ENCODE measurements around the gene SYNDIG1L. TPM values are rescaled to one million over a fixed set of nuclear protein-coding genes. Genes with fewer than 3 reads are reported as not detected.

SYNDIG1L gene
- total and polyA plus RNA-seq, 2 of the 8 experiments (the other 6 are each of a cell fraction or from before 2014, with no cell fraction given) = 3.0 to 3.2 TPM

DNA sequence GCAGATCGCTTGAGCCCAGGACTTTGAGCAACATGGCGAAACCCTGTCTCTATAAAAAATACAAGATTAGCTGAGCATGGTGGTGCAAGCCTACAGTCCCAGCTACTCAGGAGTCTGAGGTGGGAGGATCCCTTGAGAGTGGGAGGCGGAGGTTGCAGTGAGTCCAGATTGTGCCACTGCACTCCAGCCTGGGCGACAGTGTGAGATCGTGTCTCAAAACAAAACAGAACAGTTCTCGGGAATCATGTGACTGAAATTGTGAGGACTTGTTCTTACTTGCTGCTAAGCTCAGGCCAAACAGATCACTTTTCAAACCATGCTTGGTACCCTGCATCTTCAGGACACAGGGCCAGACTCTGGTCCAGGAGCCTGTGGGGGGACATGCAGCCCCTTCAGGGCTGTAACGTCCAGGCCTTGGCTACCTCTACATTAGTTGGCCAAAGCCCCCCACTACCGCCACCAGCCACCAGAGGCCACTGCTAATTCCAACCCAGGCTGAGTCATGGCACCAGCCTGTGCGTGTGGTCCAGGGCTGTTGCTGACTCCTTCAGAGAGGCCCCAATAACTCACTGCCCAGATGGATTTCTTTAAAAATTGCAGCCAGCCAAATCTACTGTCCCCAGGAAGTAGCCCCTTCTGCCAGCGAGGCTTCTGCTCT is 33.4 kb upstream of the SYNDIG1L start (continued):
- TF ChIP-seq, protein P1, sequence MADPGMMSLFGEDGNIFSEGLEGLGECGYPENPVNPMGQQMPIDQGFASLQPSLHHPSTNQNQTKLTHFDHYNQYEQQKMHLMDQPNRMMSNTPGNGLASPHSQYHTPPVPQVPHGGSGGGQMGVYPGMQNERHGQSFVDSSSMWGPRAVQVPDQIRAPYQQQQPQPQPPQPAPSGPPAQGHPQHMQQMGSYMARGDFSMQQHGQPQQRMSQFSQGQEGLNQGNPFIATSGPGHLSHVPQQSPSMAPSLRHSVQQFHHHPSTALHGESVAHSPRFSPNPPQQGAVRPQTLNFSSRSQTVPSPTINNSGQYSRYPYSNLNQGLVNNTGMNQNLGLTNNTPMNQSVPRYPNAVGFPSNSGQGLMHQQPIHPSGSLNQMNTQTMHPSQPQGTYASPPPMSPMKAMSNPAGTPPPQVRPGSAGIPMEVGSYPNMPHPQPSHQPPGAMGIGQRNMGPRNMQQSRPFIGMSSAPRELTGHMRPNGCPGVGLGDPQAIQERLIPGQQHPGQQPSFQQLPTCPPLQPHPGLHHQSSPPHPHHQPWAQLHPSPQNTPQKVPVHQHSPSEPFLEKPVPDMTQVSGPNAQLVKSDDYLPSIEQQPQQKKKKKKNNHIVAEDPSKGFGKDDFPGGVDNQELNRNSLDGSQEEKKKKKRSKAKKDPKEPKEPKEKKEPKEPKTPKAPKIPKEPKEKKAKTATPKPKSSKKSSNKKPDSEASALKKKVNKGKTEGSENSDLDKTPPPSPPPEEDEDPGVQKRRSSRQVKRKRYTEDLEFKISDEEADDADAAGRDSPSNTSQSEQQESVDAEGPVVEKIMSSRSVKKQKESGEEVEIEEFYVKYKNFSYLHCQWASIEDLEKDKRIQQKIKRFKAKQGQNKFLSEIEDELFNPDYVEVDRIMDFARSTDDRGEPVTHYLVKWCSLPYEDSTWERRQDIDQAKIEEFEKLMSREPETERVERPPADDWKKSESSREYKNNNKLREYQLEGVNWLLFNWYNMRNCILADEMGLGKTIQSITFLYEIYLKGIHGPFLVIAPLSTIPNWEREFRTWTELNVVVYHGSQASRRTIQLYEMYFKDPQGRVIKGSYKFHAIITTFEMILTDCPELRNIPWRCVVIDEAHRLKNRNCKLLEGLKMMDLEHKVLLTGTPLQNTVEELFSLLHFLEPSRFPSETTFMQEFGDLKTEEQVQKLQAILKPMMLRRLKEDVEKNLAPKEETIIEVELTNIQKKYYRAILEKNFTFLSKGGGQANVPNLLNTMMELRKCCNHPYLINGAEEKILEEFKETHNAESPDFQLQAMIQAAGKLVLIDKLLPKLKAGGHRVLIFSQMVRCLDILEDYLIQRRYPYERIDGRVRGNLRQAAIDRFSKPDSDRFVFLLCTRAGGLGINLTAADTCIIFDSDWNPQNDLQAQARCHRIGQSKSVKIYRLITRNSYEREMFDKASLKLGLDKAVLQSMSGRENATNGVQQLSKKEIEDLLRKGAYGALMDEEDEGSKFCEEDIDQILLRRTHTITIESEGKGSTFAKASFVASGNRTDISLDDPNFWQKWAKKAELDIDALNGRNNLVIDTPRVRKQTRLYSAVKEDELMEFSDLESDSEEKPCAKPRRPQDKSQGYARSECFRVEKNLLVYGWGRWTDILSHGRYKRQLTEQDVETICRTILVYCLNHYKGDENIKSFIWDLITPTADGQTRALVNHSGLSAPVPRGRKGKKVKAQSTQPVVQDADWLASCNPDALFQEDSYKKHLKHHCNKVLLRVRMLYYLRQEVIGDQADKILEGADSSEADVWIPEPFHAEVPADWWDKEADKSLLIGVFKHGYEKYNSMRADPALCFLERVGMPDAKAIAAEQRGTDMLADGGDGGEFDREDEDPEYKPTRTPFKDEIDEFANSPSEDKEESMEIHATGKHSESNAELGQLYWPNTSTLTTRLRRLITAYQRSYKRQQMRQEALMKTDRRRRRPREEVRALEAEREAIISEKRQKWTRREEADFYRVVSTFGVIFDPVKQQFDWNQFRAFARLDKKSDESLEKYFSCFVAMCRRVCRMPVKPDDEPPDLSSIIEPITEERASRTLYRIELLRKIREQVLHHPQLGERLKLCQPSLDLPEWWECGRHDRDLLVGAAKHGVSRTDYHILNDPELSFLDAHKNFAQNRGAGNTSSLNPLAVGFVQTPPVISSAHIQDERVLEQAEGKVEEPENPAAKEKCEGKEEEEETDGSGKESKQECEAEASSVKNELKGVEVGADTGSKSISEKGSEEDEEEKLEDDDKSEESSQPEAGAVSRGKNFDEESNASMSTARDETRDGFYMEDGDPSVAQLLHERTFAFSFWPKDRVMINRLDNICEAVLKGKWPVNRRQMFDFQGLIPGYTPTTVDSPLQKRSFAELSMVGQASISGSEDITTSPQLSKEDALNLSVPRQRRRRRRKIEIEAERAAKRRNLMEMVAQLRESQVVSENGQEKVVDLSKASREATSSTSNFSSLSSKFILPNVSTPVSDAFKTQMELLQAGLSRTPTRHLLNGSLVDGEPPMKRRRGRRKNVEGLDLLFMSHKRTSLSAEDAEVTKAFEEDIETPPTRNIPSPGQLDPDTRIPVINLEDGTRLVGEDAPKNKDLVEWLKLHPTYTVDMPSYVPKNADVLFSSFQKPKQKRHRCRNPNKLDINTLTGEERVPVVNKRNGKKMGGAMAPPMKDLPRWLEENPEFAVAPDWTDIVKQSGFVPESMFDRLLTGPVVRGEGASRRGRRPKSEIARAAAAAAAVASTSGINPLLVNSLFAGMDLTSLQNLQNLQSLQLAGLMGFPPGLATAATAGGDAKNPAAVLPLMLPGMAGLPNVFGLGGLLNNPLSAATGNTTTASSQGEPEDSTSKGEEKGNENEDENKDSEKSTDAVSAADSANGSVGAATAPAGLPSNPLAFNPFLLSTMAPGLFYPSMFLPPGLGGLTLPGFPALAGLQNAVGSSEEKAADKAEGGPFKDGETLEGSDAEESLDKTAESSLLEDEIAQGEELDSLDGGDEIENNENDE (IDR thresholded peaks at IDR 0.05; ENCODE audit: insufficient replicate concordance, low read length) = no peak
- TF ChIP-seq CBX5 (IDR thresholded peaks at IDR 0.05; ENCODE audit: low read depth, low read length) (no peak), ZNF274 (IDR thresholded peaks at IDR 0.05; ENCODE audit: borderline replicate concordance, extremely low read depth, low read length) (no peak), CREB1 (IDR thresholded peaks at IDR 0.05) (no peak), NRF1 (IDR thresholded peaks at IDR 0.05; ENCODE audit: low read depth, low read length) (no peak), TAF1 (IDR thresholded peaks at IDR 0.05; ENCODE audit: low read depth, low read length) (no peak), EGR1 (IDR thresholded peaks at IDR 0.05; ENCODE audit: borderline replicate concordance, low read depth, low read length) (no peak), NANOG (IDR thresholded peaks at IDR 0.05; ENCODE audit: insufficient read depth, low read depth, low read length, poor library complexity, severe bottlenecking) (no peak), CBX8 (IDR thresholded peaks at IDR 0.05; ENCODE audit: borderline replicate concordance, low read depth, low read length) (no peak), BCL11A (IDR thresholded peaks at IDR 0.05; ENCODE audit: low read depth in 2 of 2, low read length in 2 of 2) (no peak)

Measured in H1 (cell line).